AG09319 (cell line): ENCODE results near the gene HSPG2.
"Not testable (repeated sequence)": the region's sequence is repeated elsewhere in the genome, so short reads cannot be mapped to it uniquely, and the experiment has no call there.

Experiments used
- DNase-seq: peaks from one replicate; pipeline ENCODE4 v3.0.0-alpha.2; 2010; ENCODE audit warnings: low read depth; ENCODE audit errors: extremely low read depth
- TF ChIP-seq, protein P1 (sequence below): IDR thresholded peaks from 2 replicates; pipeline ENCODE4 v1.5.1; 2011; ENCODE audit warnings: low read depth, mild to moderate bottlenecking, inconsistent platforms, low read length, moderate library complexity

HSPG2 gene

DNA sequence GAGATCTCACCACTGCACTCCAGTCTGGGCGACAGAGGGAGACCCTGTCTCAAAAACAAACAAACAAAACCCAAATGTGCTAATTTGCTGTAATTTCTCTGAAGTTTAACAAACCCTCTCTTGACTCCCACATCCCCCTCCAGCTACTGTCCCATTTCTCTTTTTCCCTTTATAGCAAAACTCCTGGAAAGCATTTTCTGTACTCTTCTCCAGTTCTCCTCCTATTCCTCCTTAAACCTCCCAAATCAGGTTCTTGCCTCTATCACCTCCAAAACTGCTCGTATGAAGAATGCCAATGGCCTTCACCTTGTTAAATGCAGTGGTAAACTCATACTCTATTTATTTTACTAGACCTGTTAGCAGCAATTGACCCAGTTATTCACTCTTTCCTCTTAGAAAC, 150.5 kb downstream of the HSPG2 start:
- TF ChIP-seq, protein P1, sequence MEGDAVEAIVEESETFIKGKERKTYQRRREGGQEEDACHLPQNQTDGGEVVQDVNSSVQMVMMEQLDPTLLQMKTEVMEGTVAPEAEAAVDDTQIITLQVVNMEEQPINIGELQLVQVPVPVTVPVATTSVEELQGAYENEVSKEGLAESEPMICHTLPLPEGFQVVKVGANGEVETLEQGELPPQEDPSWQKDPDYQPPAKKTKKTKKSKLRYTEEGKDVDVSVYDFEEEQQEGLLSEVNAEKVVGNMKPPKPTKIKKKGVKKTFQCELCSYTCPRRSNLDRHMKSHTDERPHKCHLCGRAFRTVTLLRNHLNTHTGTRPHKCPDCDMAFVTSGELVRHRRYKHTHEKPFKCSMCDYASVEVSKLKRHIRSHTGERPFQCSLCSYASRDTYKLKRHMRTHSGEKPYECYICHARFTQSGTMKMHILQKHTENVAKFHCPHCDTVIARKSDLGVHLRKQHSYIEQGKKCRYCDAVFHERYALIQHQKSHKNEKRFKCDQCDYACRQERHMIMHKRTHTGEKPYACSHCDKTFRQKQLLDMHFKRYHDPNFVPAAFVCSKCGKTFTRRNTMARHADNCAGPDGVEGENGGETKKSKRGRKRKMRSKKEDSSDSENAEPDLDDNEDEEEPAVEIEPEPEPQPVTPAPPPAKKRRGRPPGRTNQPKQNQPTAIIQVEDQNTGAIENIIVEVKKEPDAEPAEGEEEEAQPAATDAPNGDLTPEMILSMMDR = no peak
- DNase-seq = no peak

GRCh38 chr1:21785764-21786163, 151.3 kb downstream of the HSPG2 start:
- DNase-seq = not testable (repeated sequence)

- TF ChIP-seq, protein P1 = no peak
- DNase-seq = peak; percentile 19
These were observed 153.2 kb downstream of the HSPG2 start for GRCh38 chr1:21783679-21784603.

GRCh38 chr1:21782868-21783678, 154.0 kb downstream of the HSPG2 start, which contains the start of gene USP48:
Gene USP48, minus strand, starts transcription at chr1:21783149. Its CDS starts 192 bp downstream, at chr1:21782957.
- peak; percentile 92 for DNase-seq
- TF ChIP-seq, protein P1 = no peak

GRCh38 chr1:21782349-21782867, 154.7 kb downstream of the HSPG2 start:
- TF ChIP-seq, protein P1 = peak; percentile 45
- DNase-seq = no peak

- DNase-seq = no peak
- TF ChIP-seq, protein P1 = no peak
These were observed 155.2 kb downstream of the HSPG2 start for GRCh38 chr1:21781815-21782348.
